ENCODE data around the gene ENDOD1. TPM values are rescaled to one million over a fixed set of nuclear protein-coding genes. Genes with fewer than 3 reads are reported as not detected.

ENDOD1 gene
- total and polyA plus RNA-seq, 4 donors = 19.0 to 71.8 (median 52.8) TPM

- no peaks in the 10 kb centered on the region for H3K27me3 ChIP-seq (ENCODE audit: control insufficient read depth in 1 of 2, insufficient read depth in 2 of 2, low read length in 1 of 2)
- WGBS, 2 donors = 45 to 49% methylated on average over 4 of the region's 4 CpGs
- H3K9me3 ChIP-seq (ENCODE audit: control insufficient read depth, low read length) = no peaks in the 10 kb centered on the region
- intact Hi-C loops (cut with DNase I) = loop anchor here (5.0 to 10.0 kb wide), 3 partner anchors 40 to 173 kb away; partner anchors contain the start of genes CWC15 (in 1 of the 2) and KDM4D (in 1 of the 2)
- H3K36me3 ChIP-seq (ENCODE audit: control insufficient read depth in 1 of 2, insufficient read depth in 2 of 2, low read length in 1 of 2) = no peaks in the 10 kb centered on the region
- H3K27ac ChIP-seq (ENCODE audit: low read depth in 1 of 2, low read length in 2 of 2) = no peak overlapping the region
- H3K4me1 ChIP-seq (ENCODE audit: control insufficient read depth in 1 of 2, insufficient read depth in 2 of 2, low read length in 2 of 2) = peaks cover 0 to 2% of the 10 kb centered on the region in 2 donors
- ATAC-seq (ENCODE audit: low FRiP score) (no peak), DNase-seq (no peak)
- H3K4me3 ChIP-seq (ENCODE audit: low read length in 2 of 2) = no peak overlapping the region
Measured at GRCh38 chr11:95147364-95147905, 57.8 kb downstream of the ENDOD1 start.

- intact Hi-C loops (cut with DNase I) = loop anchor here (5.0 to 10.0 kb wide), 3 partner anchors 41 to 174 kb away; partner anchors contain the start of genes CWC15 (in 1 of the 2) and KDM4D (in 1 of the 2)
- Histone ChIP-seq H3K27me3 (ENCODE audit: control insufficient read depth in 1 of 2, insufficient read depth in 2 of 2, low read length in 1 of 2) (no peaks in the 10 kb centered on the region), H3K4me3 (ENCODE audit: low read length in 2 of 2) (no peak overlapping the region), H3K36me3 (ENCODE audit: control insufficient read depth in 1 of 2, insufficient read depth in 2 of 2, low read length in 1 of 2) (no peaks in the 10 kb centered on the region), H3K27ac (ENCODE audit: low read depth in 1 of 2, low read length in 2 of 2) (no peak overlapping the region), H3K4me1 (ENCODE audit: control insufficient read depth in 1 of 2, insufficient read depth in 2 of 2, low read length in 2 of 2) (peaks cover 0 to 2% of the 10 kb centered on the region in 2 donors), H3K9me3 (ENCODE audit: control insufficient read depth, low read length) (no peaks in the 10 kb centered on the region)
- no peak for DNase-seq
- ATAC-seq (ENCODE audit: low FRiP score) = no peak
Measured at GRCh38 chr11:95148406-95148805, 58.8 kb downstream of the ENDOD1 start.

GRCh38 chr11:95148938-95149337 lies 59.3 kb downstream of the ENDOD1 start:
- intact Hi-C loops (cut with DNase I) = loop anchor here (5.0 to 10.0 kb wide), 3 partner anchors 42 to 174 kb away; partner anchors contain the start of genes CWC15 (in 1 of the 2) and KDM4D (in 1 of the 2)
- Histone ChIP-seq H3K27me3 (ENCODE audit: control insufficient read depth in 1 of 2, insufficient read depth in 2 of 2, low read length in 1 of 2) (no peaks in the 10 kb centered on the region), H3K9me3 (ENCODE audit: control insufficient read depth, low read length) (no peaks in the 10 kb centered on the region), H3K27ac (ENCODE audit: low read depth in 1 of 2, low read length in 2 of 2) (no peak overlapping the region), H3K4me3 (ENCODE audit: low read length in 2 of 2) (no peak overlapping the region), H3K36me3 (ENCODE audit: control insufficient read depth in 1 of 2, insufficient read depth in 2 of 2, low read length in 1 of 2) (no peaks in the 10 kb centered on the region), H3K4me1 (ENCODE audit: control insufficient read depth in 1 of 2, insufficient read depth in 2 of 2, low read length in 2 of 2) (peaks cover 0 to 2% of the 10 kb centered on the region in 2 donors)
- WGBS, 2 donors = 66 to 69% methylated on average over 2 of the region's 2 CpGs
- DNase-seq (no peak), ATAC-seq (ENCODE audit: low FRiP score) (no peak)

GRCh38 chr11:95149651-95150364 lies 60.2 kb downstream of the ENDOD1 start:
- ATAC-seq (ENCODE audit: low FRiP score) (peak; percentile 5), DNase-seq (no peak)
- intact Hi-C loops (cut with DNase I) = loop anchor here (2.0 to 10.0 kb wide), 7 partner anchors 43 to 552 kb away; partner anchors contain the start of genes CWC15 (in 2 of the 2) and KDM4D (in 2 of the 2)
- Histone ChIP-seq H3K4me3 (ENCODE audit: low read length in 2 of 2) (no peak overlapping the region), H3K27me3 (ENCODE audit: control insufficient read depth in 1 of 2, insufficient read depth in 2 of 2, low read length in 1 of 2) (no peaks in the 10 kb centered on the region), H3K36me3 (ENCODE audit: control insufficient read depth in 1 of 2, insufficient read depth in 2 of 2, low read length in 1 of 2) (no peaks in the 10 kb centered on the region), H3K4me1 (ENCODE audit: control insufficient read depth in 1 of 2, insufficient read depth in 2 of 2, low read length in 2 of 2) (no peaks in the 10 kb centered on the region), H3K27ac (ENCODE audit: low read depth in 1 of 2, low read length in 2 of 2) (peak overlapping the region in 1 of 2 donors; percentile 82), H3K9me3 (ENCODE audit: control insufficient read depth, low read length) (no peaks in the 10 kb centered on the region)
- 34 to 46% methylated on average over 23 of the region's 23 CpGs for WGBS, 2 donors

GRCh38 chr11:95150956-95151684 lies 61.5 kb downstream of the ENDOD1 start:
- Histone ChIP-seq H3K27ac (ENCODE audit: low read depth in 1 of 2, low read length in 2 of 2) (peak overlapping the region in 1 of 2 donors; percentile 82), H3K36me3 (ENCODE audit: control insufficient read depth in 1 of 2, insufficient read depth in 2 of 2, low read length in 1 of 2) (no peaks in the 10 kb centered on the region), H3K27me3 (ENCODE audit: control insufficient read depth in 1 of 2, insufficient read depth in 2 of 2, low read length in 1 of 2) (no peaks in the 10 kb centered on the region), H3K4me3 (ENCODE audit: low read length in 2 of 2) (peak overlapping the region; percentile 7 to 32), H3K4me1 (ENCODE audit: control insufficient read depth in 1 of 2, insufficient read depth in 2 of 2, low read length in 2 of 2) (no peaks in the 10 kb centered on the region), H3K9me3 (ENCODE audit: control insufficient read depth, low read length) (no peaks in the 10 kb centered on the region)
- DNase-seq = peak; percentile 94 to 95
- intact Hi-C loops (cut with DNase I) = loop anchor here (1.0 to 10.0 kb wide), 9 partner anchors 80 to 613 kb away; partner anchors contain the start of genes CWC15 (in 1 of the 2), KDM4D (in 1 of the 2) and SESN3 (in 1 of the 2)
- peak; percentile 95 for ATAC-seq (ENCODE audit: low FRiP score)
- 1% methylated on average over 55 of the region's 55 CpGs for WGBS, 2 donors

GRCh38 chr11:95152876-95153856 lies 63.5 kb downstream of the ENDOD1 start:
- H3K27me3 ChIP-seq (ENCODE audit: control insufficient read depth in 1 of 2, insufficient read depth in 2 of 2, low read length in 1 of 2) = no peaks in the 10 kb centered on the region
- DNase-seq (no peak), ATAC-seq (ENCODE audit: low FRiP score) (no peak)
- no peaks in the 10 kb centered on the region for H3K9me3 ChIP-seq (ENCODE audit: control insufficient read depth, low read length)
- H3K4me1 ChIP-seq (ENCODE audit: control insufficient read depth in 1 of 2, insufficient read depth in 2 of 2, low read length in 2 of 2) = peaks cover 0 to 1% of the 10 kb centered on the region in 2 donors
- intact Hi-C loops (cut with DNase I) = loop anchor here (2.0 to 10.0 kb wide), 5 partner anchors 178 to 612 kb away; partner anchors contain the start of genes CWC15 (in 1 of the 2) and KDM4D (in 1 of the 2)
- H3K36me3 ChIP-seq (ENCODE audit: control insufficient read depth in 1 of 2, insufficient read depth in 2 of 2, low read length in 1 of 2) = no peaks in the 10 kb centered on the region
- WGBS, 2 donors = 61% methylated on average over 10 of the region's 10 CpGs
- no peak overlapping the region for H3K4me3 ChIP-seq (ENCODE audit: low read length in 2 of 2)
- no peak overlapping the region for H3K27ac ChIP-seq (ENCODE audit: low read depth in 1 of 2, low read length in 2 of 2)

GRCh38 chr11:95153857-95154246 lies 64.2 kb downstream of the ENDOD1 start:
- Histone ChIP-seq H3K4me1 (ENCODE audit: control insufficient read depth in 1 of 2, insufficient read depth in 2 of 2, low read length in 2 of 2) (peaks cover 0 to 2% of the 10 kb centered on the region in 2 donors), H3K27ac (ENCODE audit: low read depth in 1 of 2, low read length in 2 of 2) (no peak overlapping the region), H3K4me3 (ENCODE audit: low read length in 2 of 2) (no peak overlapping the region), H3K9me3 (ENCODE audit: control insufficient read depth, low read length) (no peaks in the 10 kb centered on the region), H3K36me3 (ENCODE audit: control insufficient read depth in 1 of 2, insufficient read depth in 2 of 2, low read length in 1 of 2) (no peaks in the 10 kb centered on the region), H3K27me3 (ENCODE audit: control insufficient read depth in 1 of 2, insufficient read depth in 2 of 2, low read length in 1 of 2) (no peaks in the 10 kb centered on the region)
- DNase-seq = no peak
- ATAC-seq (ENCODE audit: low FRiP score) = no peak
- 91 to 94% methylated on average over 1 of the region's 1 CpG for WGBS, 2 donors
- intact Hi-C loops (cut with DNase I) = loop anchor here (2.0 to 10.0 kb wide), 5 partner anchors 179 to 611 kb away; partner anchors contain the start of genes CWC15 (in 1 of the 2) and KDM4D (in 1 of the 2)

Data from aorta (tissue), 5 donors.